ENCODE measurements around the gene HNRNPA3. TPM values are rescaled to one million over a fixed set of nuclear protein-coding genes. Genes with fewer than 3 reads are reported as not detected.
A peak's percentile ranks its signal among the peaks of the same experiment; 100 is the strongest.
"Not testable (repeated sequence)": the region's sequence is repeated elsewhere in the genome, so short reads cannot be mapped to it uniquely, and the experiment has no call there.

Gene HNRNPA3
- polyA plus RNA-seq, 6 donors from 2014 or later, result 48.0 to 96.3 (median 70.3) TPM

GRCh38 chr2:177179227-177179626 is 33.4 kb upstream of the HNRNPA3 start:
- Mint-ChIP-seq H3K36me3 (no peaks in the 10 kb centered on the region), H3K4me1 (no peaks in the 10 kb centered on the region), H3K4me3 (no peak overlapping the region), H3K9me3 (no peaks in the 10 kb centered on the region), H3K27me3 (peaks cover 0 to 18% (median 0%) of the 10 kb centered on the region in 3 donors), H3K27ac (no peak overlapping the region)
- no peak for ATAC-seq (ENCODE audit: low read depth in 2 of 2)
- DNase-seq, result no peak

GRCh38 chr2:177179671-177180070 is 32.9 kb upstream of the HNRNPA3 start:
- H3K27ac Mint-ChIP-seq, result peak overlapping the region in 1 of 6 donors; percentile 68
- not testable (repeated sequence) for H3K4me1 Mint-ChIP-seq; H3K4me3 Mint-ChIP-seq; H3K9me3 Mint-ChIP-seq; H3K36me3 Mint-ChIP-seq; ATAC-seq (ENCODE audit: low read depth in 2 of 2); DNase-seq
- H3K27me3 Mint-ChIP-seq, result peaks cover 0 to 18% (median 0%) of the 10 kb centered on the region in 3 donors

DNA sequence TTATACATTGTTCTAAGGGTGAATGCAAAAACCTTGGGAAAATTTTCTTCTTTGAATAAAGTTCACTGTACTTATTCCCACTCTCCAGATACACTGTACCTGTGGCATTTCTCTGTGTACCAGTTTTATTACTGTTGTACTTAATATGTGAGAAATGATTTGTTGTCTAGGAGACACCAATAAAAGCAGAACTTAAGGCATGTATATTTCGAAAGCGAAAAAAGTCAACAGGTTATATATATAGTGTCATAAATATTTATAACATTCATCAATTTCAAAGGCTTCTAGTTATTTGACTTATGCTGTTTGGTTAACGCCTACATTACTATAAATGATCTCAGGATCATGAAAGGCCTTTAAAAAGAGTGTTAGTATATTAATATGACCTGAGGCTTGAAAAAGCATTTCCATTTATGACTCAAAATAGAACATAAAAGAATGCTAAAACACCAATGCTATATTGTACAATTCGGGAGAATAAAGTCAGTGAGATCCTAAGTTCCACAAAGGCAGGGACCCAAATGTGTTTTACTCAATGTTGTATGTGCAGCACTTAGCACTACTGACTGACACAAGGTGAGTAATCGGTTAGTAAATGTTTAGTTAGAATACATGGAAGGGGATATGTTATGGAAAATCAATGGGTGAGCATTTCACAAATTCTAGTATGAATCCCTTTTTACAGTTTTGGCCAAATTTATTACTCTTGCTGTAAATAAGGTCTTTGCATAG is 32.2 kb upstream of the HNRNPA3 start:
- H3K36me3 Mint-ChIP-seq, result no peaks in the 10 kb centered on the region
- H3K27me3 Mint-ChIP-seq, result peaks cover 0 to 15% (median 0%) of the 10 kb centered on the region in 3 donors
- DNase-seq (no peak), ATAC-seq (ENCODE audit: low read depth in 2 of 2) (no peak)
- no peak overlapping the region for H3K4me3 Mint-ChIP-seq
- no peaks in the 10 kb centered on the region for H3K4me1 Mint-ChIP-seq
- no peak overlapping the region for H3K27ac Mint-ChIP-seq
- H3K9me3 Mint-ChIP-seq, result no peaks in the 10 kb centered on the region

DNA sequence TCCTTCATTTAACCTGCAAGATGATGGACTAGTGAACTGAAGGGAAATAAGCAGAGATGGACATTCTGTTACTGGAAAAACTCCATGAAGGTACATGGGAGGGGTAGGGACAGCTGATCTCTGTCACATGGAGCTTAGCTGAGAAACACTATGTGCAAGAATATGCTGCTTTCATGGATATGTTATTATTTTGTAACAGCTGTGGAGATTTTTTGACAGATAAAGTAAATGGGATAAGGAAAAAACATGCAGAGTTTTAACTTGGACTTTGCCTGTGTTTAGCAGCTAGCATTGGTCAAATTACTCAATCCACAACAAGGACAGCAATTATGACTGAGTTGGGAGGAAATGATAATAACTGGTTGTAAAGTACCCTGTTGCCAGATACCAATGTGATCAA is 28.7 kb upstream of the HNRNPA3 start:
- Mint-ChIP-seq H3K27ac (no peak overlapping the region), H3K36me3 (no peaks in the 10 kb centered on the region), H3K27me3 (peaks cover 0 to 8% (median 0%) of the 10 kb centered on the region in 3 donors), H3K4me1 (no peaks in the 10 kb centered on the region), H3K9me3 (no peaks in the 10 kb centered on the region), H3K4me3 (no peak overlapping the region)
- no peak for DNase-seq
- ATAC-seq (ENCODE audit: low read depth in 2 of 2), result no peak

- no peak for DNase-seq
- ATAC-seq (ENCODE audit: low read depth in 2 of 2), result no peak
- H3K4me1 Mint-ChIP-seq, result no peaks in the 10 kb centered on the region
- no peak overlapping the region for H3K4me3 Mint-ChIP-seq
- H3K9me3 Mint-ChIP-seq, result no peaks in the 10 kb centered on the region
- no peaks in the 10 kb centered on the region for H3K36me3 Mint-ChIP-seq
- no peak overlapping the region for H3K27ac Mint-ChIP-seq
- peaks cover 0 to 8% (median 0%) of the 10 kb centered on the region in 3 donors for H3K27me3 Mint-ChIP-seq
Measured at GRCh38 chr2:177184606-177185005, 28.0 kb upstream of the HNRNPA3 start.

DNA sequence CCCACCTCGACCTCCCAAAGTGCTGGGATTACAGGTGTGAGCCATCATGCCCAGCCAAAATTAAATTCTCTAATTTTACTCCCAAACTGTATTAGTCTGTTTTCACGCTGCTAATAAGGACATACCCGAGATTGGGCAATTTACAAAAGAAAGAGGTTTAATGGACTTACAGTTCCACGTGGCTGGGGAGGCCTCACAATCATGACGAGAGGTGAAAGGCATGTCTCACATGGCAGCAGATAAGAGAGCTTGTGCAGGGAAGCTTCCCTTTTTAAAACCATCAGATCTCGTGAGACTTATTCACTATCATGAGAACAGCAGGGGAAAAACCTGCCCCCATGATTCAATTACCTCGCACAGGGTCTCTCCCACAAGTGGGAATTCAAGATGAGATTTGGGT is 26.6 kb upstream of the HNRNPA3 start:
- not testable (repeated sequence) for H3K4me1 Mint-ChIP-seq; H3K9me3 Mint-ChIP-seq; H3K4me3 Mint-ChIP-seq; H3K36me3 Mint-ChIP-seq; H3K27me3 Mint-ChIP-seq; DNase-seq; ATAC-seq (ENCODE audit: low read depth in 2 of 2)
- H3K27ac Mint-ChIP-seq, result peak overlapping the region in 1 of 6 donors; percentile 59

DNA sequence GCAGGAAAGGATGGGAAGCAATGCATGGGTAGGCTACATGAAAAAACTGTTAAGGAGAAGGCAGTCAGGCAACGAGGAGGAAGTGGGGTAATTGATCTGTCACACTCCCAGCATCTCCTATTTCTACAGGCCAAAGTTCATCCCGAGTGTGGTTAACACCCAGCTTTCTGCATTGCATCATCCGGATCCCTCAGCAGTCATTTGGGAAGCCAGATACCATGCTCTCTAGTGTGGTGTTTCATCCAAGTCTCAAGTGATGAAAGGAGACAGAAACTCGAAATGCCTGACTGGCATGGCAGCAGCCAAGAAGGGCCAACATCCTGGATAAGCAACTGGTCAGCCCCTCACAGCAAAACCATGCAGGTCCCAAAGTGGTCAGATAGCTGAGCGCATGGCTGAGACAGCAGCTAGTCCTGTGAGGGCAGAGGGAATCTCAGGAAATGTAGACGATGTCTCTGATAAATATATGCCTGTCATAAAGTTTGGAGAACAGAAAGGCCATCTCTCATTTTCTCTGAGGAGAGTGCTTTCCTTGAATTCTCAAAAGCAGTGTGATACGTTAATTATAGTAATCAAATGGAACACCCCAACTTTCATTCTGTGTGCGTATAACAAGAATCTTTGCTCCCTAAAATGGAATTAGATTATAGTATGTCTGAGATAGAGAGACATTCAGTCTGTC is 24.8 kb upstream of the HNRNPA3 start:
- no peaks in the 10 kb centered on the region for H3K4me1 Mint-ChIP-seq
- H3K27ac Mint-ChIP-seq, result no peak overlapping the region
- ATAC-seq (ENCODE audit: low read depth in 2 of 2), result no peak
- no peaks in the 10 kb centered on the region for H3K27me3 Mint-ChIP-seq
- no peak overlapping the region for H3K4me3 Mint-ChIP-seq
- no peaks in the 10 kb centered on the region for H3K9me3 Mint-ChIP-seq
- DNase-seq, result no peak
- H3K36me3 Mint-ChIP-seq, result no peaks in the 10 kb centered on the region

DNA sequence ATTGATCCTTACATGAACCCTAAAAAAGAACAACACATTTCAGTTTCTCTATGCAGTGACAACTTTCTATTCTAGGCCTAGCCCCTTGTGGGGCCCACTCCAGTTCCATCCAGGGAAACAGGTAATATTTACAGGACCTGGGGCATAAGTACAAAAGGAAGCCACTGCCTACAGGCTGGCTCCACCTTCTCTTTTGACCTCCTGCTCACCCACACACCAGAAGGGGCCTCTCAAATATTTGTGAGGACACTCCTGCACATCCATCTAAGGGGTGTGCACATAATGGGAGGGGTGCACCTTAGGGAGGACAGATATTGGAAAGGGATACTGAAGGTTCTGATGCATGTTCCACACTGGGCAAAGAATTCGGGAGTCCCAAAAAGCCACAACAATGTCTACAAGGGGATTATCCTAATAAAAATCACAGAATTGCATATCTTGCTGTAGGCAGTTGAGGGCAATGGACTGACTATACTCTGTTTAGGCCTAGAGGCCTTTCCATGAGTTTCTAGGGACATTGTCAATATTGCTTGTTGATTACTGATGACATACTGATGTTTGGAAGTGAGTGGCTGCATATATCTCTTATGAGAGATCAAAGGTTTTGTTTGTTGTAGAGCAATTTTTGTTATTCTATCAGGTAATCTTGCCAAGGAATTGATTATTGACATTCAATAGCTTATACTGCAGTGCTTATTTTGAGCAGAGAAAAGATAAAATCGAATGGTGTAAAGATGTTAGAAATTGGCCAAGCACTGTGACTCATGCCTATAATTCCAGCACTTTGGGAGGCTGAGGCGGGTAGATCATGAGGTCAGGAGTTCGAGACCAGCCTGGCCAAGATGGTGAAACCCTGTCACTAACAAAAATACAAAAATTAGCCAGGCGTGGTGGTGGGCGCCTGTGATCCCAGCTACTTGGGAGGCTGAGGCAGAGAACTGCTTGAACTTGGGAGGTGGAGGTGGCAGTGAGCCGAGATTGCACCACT is 23.8 kb upstream of the HNRNPA3 start:
- no peaks in the 10 kb centered on the region for H3K36me3 Mint-ChIP-seq
- DNase-seq (no peak), ATAC-seq (ENCODE audit: low read depth in 2 of 2) (no peak)
- H3K9me3 Mint-ChIP-seq, result no peaks in the 10 kb centered on the region
- H3K27ac Mint-ChIP-seq, result no peak overlapping the region
- no peak overlapping the region for H3K4me3 Mint-ChIP-seq
- H3K27me3 Mint-ChIP-seq, result no peaks in the 10 kb centered on the region
- H3K4me1 Mint-ChIP-seq, result no peaks in the 10 kb centered on the region

DNA sequence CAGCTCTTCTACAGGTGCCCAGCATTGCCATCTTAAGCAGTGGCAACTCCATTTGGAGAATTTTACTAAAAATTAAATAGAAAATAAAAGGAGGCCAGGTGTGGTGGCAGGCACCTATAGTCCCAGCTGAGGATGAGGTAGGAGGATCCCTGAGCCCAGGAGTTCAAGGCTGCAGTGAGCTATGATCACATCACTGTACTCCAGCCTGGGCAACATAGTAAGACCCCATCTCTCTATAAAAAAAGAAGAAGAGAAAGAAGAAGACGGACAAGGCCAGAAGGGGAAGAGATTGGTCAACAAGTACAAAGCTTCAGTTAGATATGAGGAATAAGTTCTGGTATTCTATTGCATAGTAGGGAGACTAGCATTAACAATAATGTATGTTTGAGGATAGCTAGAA is 21.7 kb upstream of the HNRNPA3 start:
- Mint-ChIP-seq H3K36me3 (no peaks in the 10 kb centered on the region), H3K27me3 (no peaks in the 10 kb centered on the region), H3K4me1 (no peaks in the 10 kb centered on the region), H3K4me3 (no peak overlapping the region), H3K9me3 (no peaks in the 10 kb centered on the region), H3K27ac (no peak overlapping the region)
- DNase-seq (no peak), ATAC-seq (ENCODE audit: low read depth in 2 of 2) (no peak)

DNA sequence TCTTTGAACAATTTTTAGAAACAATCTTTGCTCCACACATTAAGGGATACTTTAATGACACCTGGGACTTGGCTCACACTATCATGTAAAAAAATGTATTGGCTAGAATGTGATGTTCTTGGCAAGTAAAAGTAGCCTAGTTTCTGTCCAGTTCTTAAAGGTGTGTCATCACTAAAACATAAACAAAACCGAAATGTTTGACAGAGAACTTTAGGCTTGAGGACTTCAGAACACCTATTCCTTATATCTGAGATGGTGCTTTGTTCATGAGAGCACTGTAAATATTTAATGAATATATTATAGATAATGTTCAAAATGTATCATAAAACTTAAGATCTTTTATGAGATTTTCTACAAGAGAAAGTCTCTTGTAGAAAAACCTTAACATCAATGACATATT is 19.8 kb upstream of the HNRNPA3 start:
- DNase-seq, result no peak
- H3K27me3 Mint-ChIP-seq, result no peaks in the 10 kb centered on the region
- ATAC-seq (ENCODE audit: low read depth in 2 of 2), result no peak
- H3K36me3 Mint-ChIP-seq, result no peaks in the 10 kb centered on the region
- no peak overlapping the region for H3K4me3 Mint-ChIP-seq
- H3K27ac Mint-ChIP-seq, result no peak overlapping the region
- no peaks in the 10 kb centered on the region for H3K4me1 Mint-ChIP-seq
- no peaks in the 10 kb centered on the region for H3K9me3 Mint-ChIP-seq

- DNase-seq (no peak), ATAC-seq (ENCODE audit: low read depth in 2 of 2) (no peak)
- Mint-ChIP-seq H3K27ac (no peak overlapping the region), H3K9me3 (no peaks in the 10 kb centered on the region), H3K27me3 (no peaks in the 10 kb centered on the region), H3K4me3 (no peak overlapping the region), H3K36me3 (no peaks in the 10 kb centered on the region), H3K4me1 (no peaks in the 10 kb centered on the region)
Measured at GRCh38 chr2:177193240-177193639, 19.4 kb upstream of the HNRNPA3 start.

GRCh38 chr2:177195194-177195593 is 17.4 kb upstream of the HNRNPA3 start:
- Mint-ChIP-seq H3K9me3 (no peaks in the 10 kb centered on the region), H3K4me1 (no peaks in the 10 kb centered on the region), H3K4me3 (no peak overlapping the region), H3K27ac (peak overlapping the region in 1 of 6 donors; percentile 6), H3K27me3 (no peaks in the 10 kb centered on the region), H3K36me3 (no peaks in the 10 kb centered on the region)
- ATAC-seq (ENCODE audit: low read depth in 2 of 2), result no peak
- DNase-seq, result no peak

DNA sequence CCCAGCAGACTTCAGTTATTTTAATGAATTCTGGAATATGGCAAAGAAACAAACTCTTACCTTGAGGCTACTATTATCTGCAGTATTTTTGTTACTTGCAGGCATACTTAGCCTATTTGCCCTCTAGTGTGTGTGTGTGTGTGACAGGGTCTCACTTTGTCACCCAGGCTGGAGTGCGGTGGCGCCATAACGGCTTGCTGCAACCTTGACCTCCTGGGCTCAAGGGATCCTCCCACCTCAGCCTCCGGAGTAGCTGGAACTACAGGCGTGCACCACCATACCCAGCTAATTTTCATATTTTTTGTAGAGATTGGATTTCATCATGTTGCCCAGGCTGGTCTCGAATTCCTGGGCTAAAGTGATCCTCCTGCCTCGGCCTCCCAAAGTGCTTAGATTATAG is 12.2 kb upstream of the HNRNPA3 start:
- not testable (repeated sequence) for ATAC-seq (ENCODE audit: low read depth in 2 of 2); DNase-seq; H3K27me3 Mint-ChIP-seq; H3K9me3 Mint-ChIP-seq; H3K4me3 Mint-ChIP-seq; H3K4me1 Mint-ChIP-seq; H3K36me3 Mint-ChIP-seq; H3K27ac Mint-ChIP-seq
